Nephron progenitor cell (in vitro differentiated cells): ENCODE results near the gene MSL2.
"Not testable (repeated sequence)": the region's sequence is repeated elsewhere in the genome, so short reads cannot be mapped to it uniquely, and the experiment has no call there.

Experiments
- DNase-seq: peaks from one replicate; pipeline ENCODE4 v3.0.0; 2021
- H3K27ac Mint-ChIP-seq: 2 replicates; pipeline ENCODE4 v1.8.0; 2021; ENCODE audit warnings: mild to moderate bottlenecking, moderate library complexity, mixed read lengths
- H3K27me3 Mint-ChIP-seq: 2 replicates; pipeline ENCODE4 v1.8.0; 2021; ENCODE audit warnings: mild to moderate bottlenecking, low read depth, mixed read lengths; ENCODE audit not compliant: poor library complexity
- H3K36me3 Mint-ChIP-seq: 2 replicates; pipeline ENCODE4 v1.8.0; 2021; ENCODE audit warnings: low read depth, mixed read lengths
- H3K4me1 Mint-ChIP-seq: 2 replicates; pipeline ENCODE4 v1.8.0; 2021; ENCODE audit warnings: mixed read lengths
- H3K4me3 Mint-ChIP-seq: 2 replicates; pipeline ENCODE4 v1.8.0; 2021; ENCODE audit warnings: mild to moderate bottlenecking, moderate library complexity, mixed read lengths
- H3K9me3 Mint-ChIP-seq: 2 replicates; pipeline ENCODE4 v1.8.0; 2021; ENCODE audit warnings: mild to moderate bottlenecking, moderate library complexity, mixed read lengths
- CTCF ChIP-seq: fragments of 200-600 bp; sonication (generic); IDR thresholded peaks from 2 replicates; pipeline ENCODE4 v1.5.0; 2021; ENCODE audit warnings: antibody characterized with exemption

The MSL2 gene

GRCh38 chr3:136236109-136236508 lies 40.0 kb upstream of the MSL2 start:
- no peak for DNase-seq
- TF ChIP-seq CTCF = no peak
- H3K27ac Mint-ChIP-seq = no peak overlapping the region
- no peak overlapping the region for H3K4me3 Mint-ChIP-seq
- H3K36me3 Mint-ChIP-seq = no peaks in the 10 kb centered on the region
- no peaks in the 10 kb centered on the region for H3K9me3 Mint-ChIP-seq
- H3K27me3 Mint-ChIP-seq = peaks cover 3% of the 10 kb centered on the region
- H3K4me1 Mint-ChIP-seq = peaks cover 32% of the 10 kb centered on the region

- Mint-ChIP-seq H3K4me1 (peaks cover 32% of the 10 kb centered on the region), H3K9me3 (no peaks in the 10 kb centered on the region), H3K4me3 (no peak overlapping the region), H3K27me3 (peaks cover 3% of the 10 kb centered on the region), H3K27ac (no peak overlapping the region), H3K36me3 (no peaks in the 10 kb centered on the region)
- no peak for DNase-seq
- TF ChIP-seq CTCF = no peak
Measured at GRCh38 chr3:136235545-136235944, 39.4 kb upstream of the MSL2 start.

GRCh38 chr3:136232413-136232812 lies 36.3 kb upstream of the MSL2 start:
- H3K27me3 Mint-ChIP-seq = no peaks in the 10 kb centered on the region
- no peaks in the 10 kb centered on the region for H3K9me3 Mint-ChIP-seq
- H3K36me3 Mint-ChIP-seq = no peaks in the 10 kb centered on the region
- H3K4me1 Mint-ChIP-seq = peaks cover 6% of the 10 kb centered on the region
- no peak for DNase-seq
- no peak overlapping the region for H3K27ac Mint-ChIP-seq
- TF ChIP-seq CTCF = no peak
- no peak overlapping the region for H3K4me3 Mint-ChIP-seq

- H3K36me3 Mint-ChIP-seq = peaks cover 13% of the 10 kb centered on the region
Measured at GRCh38 chr3:136222746-136223145, 26.6 kb upstream of the MSL2 start.

GRCh38 chr3:136211547-136211946 lies 15.4 kb upstream of the MSL2 start:
- no peak for DNase-seq
- H3K27me3 Mint-ChIP-seq = peaks cover 24% of the 10 kb centered on the region

More at GRCh38 chr3:136222746-136223145, 26.6 kb upstream of the MSL2 start:
- Mint-ChIP-seq H3K9me3 (peaks cover 43% of the 10 kb centered on the region), H3K27ac (peak overlapping the region; percentile 4)
- not testable (repeated sequence) for H3K4me3 Mint-ChIP-seq, H3K27me3 Mint-ChIP-seq, H3K4me1 Mint-ChIP-seq, DNase-seq

GRCh38 chr3:136209921-136210320 lies 13.8 kb upstream of the MSL2 start:
- H3K27me3 Mint-ChIP-seq = peaks cover 24% of the 10 kb centered on the region
- no peak overlapping the region for H3K4me3 Mint-ChIP-seq
- H3K9me3 Mint-ChIP-seq = no peaks in the 10 kb centered on the region
- no peak for DNase-seq
- TF ChIP-seq CTCF = no peak
- H3K36me3 Mint-ChIP-seq = no peaks in the 10 kb centered on the region
- H3K27ac Mint-ChIP-seq = no peak overlapping the region
- peaks cover 5% of the 10 kb centered on the region for H3K4me1 Mint-ChIP-seq

More at GRCh38 chr3:136211547-136211946, 15.4 kb upstream of the MSL2 start:
- Mint-ChIP-seq H3K27ac (no peak overlapping the region), H3K9me3 (no peaks in the 10 kb centered on the region), H3K4me1 (peaks cover 5% of the 10 kb centered on the region), H3K36me3 (no peaks in the 10 kb centered on the region), H3K4me3 (no peak overlapping the region)
- TF ChIP-seq CTCF = no peak
